ENCODE results near the gene KRT73.

Gene KRT73

DNA sequence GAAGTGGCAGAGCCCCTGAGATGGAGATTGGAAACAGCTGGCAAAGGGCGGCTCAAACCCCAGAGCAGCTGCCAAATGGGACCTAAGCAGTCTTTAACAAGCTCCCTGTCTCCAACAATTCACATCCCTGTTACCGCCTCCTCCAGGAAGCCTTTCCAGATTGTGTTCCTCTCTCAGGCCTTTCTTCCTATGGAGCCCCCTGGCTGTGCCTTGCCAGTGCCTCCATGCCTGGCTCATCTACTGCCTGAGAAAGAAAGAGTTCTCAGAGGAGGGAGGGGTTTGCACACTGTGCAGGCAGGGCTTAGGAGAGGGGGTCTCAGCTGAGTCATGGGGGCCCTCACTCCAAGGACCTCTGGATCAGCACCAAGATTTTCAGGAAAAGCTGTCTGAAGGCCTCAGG, 35.9 kb downstream of the KRT73 start:
- H3F3A ChIP-seq (ENCODE audit: low read depth): no peaks in the 10 kb centered on the region
- no peaks in the 10 kb centered on the region for H4K20me1 ChIP-seq (ENCODE audit: insufficient read depth, low read length, poor library complexity, severe bottlenecking)
- H3K4me2 ChIP-seq (ENCODE audit: low read depth, low read length, poor library complexity, severe bottlenecking): no peak overlapping the region
- no peaks in the 10 kb centered on the region for H3K27me3 ChIP-seq (ENCODE audit: insufficient read depth, low read length, poor library complexity, severe bottlenecking)
- no peaks in the 10 kb centered on the region for H3K9me2 ChIP-seq (replicated peaks; ENCODE audit: low read depth, low read length)
- no peak for TF ChIP-seq EZH2phosphoT487 (IDR thresholded peaks at IDR 0.05; ENCODE audit: borderline replicate concordance)
- TF ChIP-seq, protein P1, sequence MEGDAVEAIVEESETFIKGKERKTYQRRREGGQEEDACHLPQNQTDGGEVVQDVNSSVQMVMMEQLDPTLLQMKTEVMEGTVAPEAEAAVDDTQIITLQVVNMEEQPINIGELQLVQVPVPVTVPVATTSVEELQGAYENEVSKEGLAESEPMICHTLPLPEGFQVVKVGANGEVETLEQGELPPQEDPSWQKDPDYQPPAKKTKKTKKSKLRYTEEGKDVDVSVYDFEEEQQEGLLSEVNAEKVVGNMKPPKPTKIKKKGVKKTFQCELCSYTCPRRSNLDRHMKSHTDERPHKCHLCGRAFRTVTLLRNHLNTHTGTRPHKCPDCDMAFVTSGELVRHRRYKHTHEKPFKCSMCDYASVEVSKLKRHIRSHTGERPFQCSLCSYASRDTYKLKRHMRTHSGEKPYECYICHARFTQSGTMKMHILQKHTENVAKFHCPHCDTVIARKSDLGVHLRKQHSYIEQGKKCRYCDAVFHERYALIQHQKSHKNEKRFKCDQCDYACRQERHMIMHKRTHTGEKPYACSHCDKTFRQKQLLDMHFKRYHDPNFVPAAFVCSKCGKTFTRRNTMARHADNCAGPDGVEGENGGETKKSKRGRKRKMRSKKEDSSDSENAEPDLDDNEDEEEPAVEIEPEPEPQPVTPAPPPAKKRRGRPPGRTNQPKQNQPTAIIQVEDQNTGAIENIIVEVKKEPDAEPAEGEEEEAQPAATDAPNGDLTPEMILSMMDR (conservative IDR thresholded peaks at IDR 0.05; ENCODE audit: low read length): no peak
- H3K36me3 ChIP-seq (ENCODE audit: insufficient read depth, low read length): no peaks in the 10 kb centered on the region
- H3K79me2 ChIP-seq (ENCODE audit: insufficient read depth, low read length): no peaks in the 10 kb centered on the region
- H2AFZ ChIP-seq (ENCODE audit: low read length): 0 out of 2 replicates have a peak overlapping the region, but pooled peaks have one; percentile 5
- no peaks in the 10 kb centered on the region for H3K9me3 ChIP-seq (ENCODE audit: insufficient read depth, low read depth, low read length)
- peaks cover 34% of the 10 kb centered on the region for H3K4me1 ChIP-seq (ENCODE audit: insufficient read depth, low read length, poor library complexity, severe bottlenecking)
- no peak overlapping the region for H3K9ac ChIP-seq (ENCODE audit: low read depth, low read length, poor library complexity, severe bottlenecking)
- H3K4me3 ChIP-seq (ENCODE audit: low read length, poor library complexity, severe bottlenecking): no peak overlapping the region

DNA sequence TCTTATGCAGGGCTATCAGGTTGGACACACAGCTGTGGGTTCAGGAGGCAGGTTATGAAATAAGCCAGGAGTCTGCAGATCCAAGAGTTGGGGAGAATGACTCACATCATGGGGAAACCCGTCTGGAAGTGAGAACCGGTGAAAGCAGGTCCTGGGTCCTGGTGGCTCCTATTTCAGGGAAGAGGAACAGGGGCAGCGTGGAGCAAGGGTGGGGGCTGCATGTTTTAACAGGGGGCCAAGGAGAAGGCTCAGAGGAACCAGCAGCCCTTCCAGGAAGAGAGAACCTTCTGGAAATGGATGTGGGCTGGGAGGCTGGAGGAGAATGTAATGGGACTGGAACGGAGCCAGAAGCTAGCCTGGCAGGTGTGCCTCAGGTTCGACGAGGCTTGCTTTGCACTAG, 36.9 kb downstream of the KRT73 start:
- no peaks in the 10 kb centered on the region for H3K27me3 ChIP-seq (ENCODE audit: insufficient read depth, low read length, poor library complexity, severe bottlenecking)
- TF ChIP-seq, protein P1 (conservative IDR thresholded peaks at IDR 0.05; ENCODE audit: low read length): no peak
- TF ChIP-seq EZH2phosphoT487 (IDR thresholded peaks at IDR 0.05; ENCODE audit: borderline replicate concordance): no peak
- H3K4me1 ChIP-seq (ENCODE audit: insufficient read depth, low read length, poor library complexity, severe bottlenecking): peaks cover 27% of the 10 kb centered on the region
- no peaks in the 10 kb centered on the region for H3K9me3 ChIP-seq (ENCODE audit: insufficient read depth, low read depth, low read length)
- H3K9me2 ChIP-seq (replicated peaks; ENCODE audit: low read depth, low read length): no peaks in the 10 kb centered on the region
- no peak overlapping the region for H3K4me2 ChIP-seq (ENCODE audit: low read depth, low read length, poor library complexity, severe bottlenecking)
- H3F3A ChIP-seq (ENCODE audit: low read depth): no peaks in the 10 kb centered on the region
- H3K79me2 ChIP-seq (ENCODE audit: insufficient read depth, low read length): no peaks in the 10 kb centered on the region
- H3K36me3 ChIP-seq (ENCODE audit: insufficient read depth, low read length): no peaks in the 10 kb centered on the region
- no peak overlapping the region for H2AFZ ChIP-seq (ENCODE audit: low read length)
- H4K20me1 ChIP-seq (ENCODE audit: insufficient read depth, low read length, poor library complexity, severe bottlenecking): no peaks in the 10 kb centered on the region
- no peak overlapping the region for H3K9ac ChIP-seq (ENCODE audit: low read depth, low read length, poor library complexity, severe bottlenecking)
- no peak overlapping the region for H3K4me3 ChIP-seq (ENCODE audit: low read length, poor library complexity, severe bottlenecking)

DNA sequence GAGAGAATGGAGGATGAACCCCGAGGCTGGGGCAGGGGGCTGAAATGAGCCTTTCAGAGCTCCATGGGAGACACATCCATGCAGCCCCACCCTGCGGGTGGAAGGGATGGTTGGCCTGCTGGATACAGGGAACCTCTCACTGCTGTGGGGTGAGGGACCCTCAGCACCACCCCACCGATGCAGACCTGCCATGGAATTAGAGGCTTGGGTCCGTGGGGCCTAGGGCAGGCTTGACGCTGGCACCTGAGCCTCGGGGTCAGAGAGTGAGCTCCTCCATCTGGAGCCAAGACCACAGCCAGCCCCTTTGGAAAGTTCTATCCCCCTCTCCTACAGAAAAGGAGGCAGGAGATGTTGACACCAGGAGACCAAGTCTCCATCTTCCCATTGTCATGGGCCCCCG, 37.3 kb downstream of the KRT73 start:
- no peak overlapping the region; the same call in 1 of the 2 replicates for H2AFZ ChIP-seq (ENCODE audit: low read length)
- no peaks in the 10 kb centered on the region for H3K36me3 ChIP-seq (ENCODE audit: insufficient read depth, low read length)
- H3K4me1 ChIP-seq (ENCODE audit: insufficient read depth, low read length, poor library complexity, severe bottlenecking): peaks cover 23% of the 10 kb centered on the region
- H3K4me3 ChIP-seq (ENCODE audit: low read length, poor library complexity, severe bottlenecking): no peak overlapping the region
- H3K9ac ChIP-seq (ENCODE audit: low read depth, low read length, poor library complexity, severe bottlenecking): no peak overlapping the region
- no peaks in the 10 kb centered on the region for H3K79me2 ChIP-seq (ENCODE audit: insufficient read depth, low read length)
- no peaks in the 10 kb centered on the region for H3K9me2 ChIP-seq (replicated peaks; ENCODE audit: low read depth, low read length)
- no peaks in the 10 kb centered on the region for H3K27me3 ChIP-seq (ENCODE audit: insufficient read depth, low read length, poor library complexity, severe bottlenecking)
- H3K4me2 ChIP-seq (ENCODE audit: low read depth, low read length, poor library complexity, severe bottlenecking): no peak overlapping the region
- no peaks in the 10 kb centered on the region for H4K20me1 ChIP-seq (ENCODE audit: insufficient read depth, low read length, poor library complexity, severe bottlenecking)
- no peaks in the 10 kb centered on the region for H3K9me3 ChIP-seq (ENCODE audit: insufficient read depth, low read depth, low read length)
- TF ChIP-seq EZH2phosphoT487 (IDR thresholded peaks at IDR 0.05; ENCODE audit: borderline replicate concordance): no peak
- TF ChIP-seq, protein P1 (conservative IDR thresholded peaks at IDR 0.05; ENCODE audit: low read length): no peak
- H3F3A ChIP-seq (ENCODE audit: low read depth): no peaks in the 10 kb centered on the region

All from Loucy (cell line).